Cardiac fibroblast (primary cell): Measurements from ENCODE around the gene NGRN.
A peak's percentile ranks its signal among the peaks of the same experiment; 100 is the strongest.
"Not testable (repeated sequence)": the region's sequence is repeated elsewhere in the genome, so short reads cannot be mapped to it uniquely, and the experiment has no call there.

Experiments
- DNase-seq, 2 donors: peaks; one replicate each; pipeline versions ENCODE4 v3.0.0 to v3.0.0-alpha.2; 2010; ENCODE audit warnings: low read depth in 2 of 2
- H3K4me3 ChIP-seq, 2 donors: replicated peaks in 1 of 2; 1 replicate in 1 of 2; 2 replicates in 1 of 2; pipeline ENCODE4 v1.5.1; 2011; ENCODE audit warnings: low read depth in 2 of 2, low read length in 2 of 2, mild to moderate bottlenecking in 2 of 2, moderate library complexity in 1 of 2
- TF ChIP-seq, protein P1 (sequence below): IDR thresholded peaks from one replicate; pipeline ENCODE4 v1.5.1; 2011; ENCODE audit warnings: low read depth, mild to moderate bottlenecking, low read length, inconsistent platforms

NGRN gene

DNA sequence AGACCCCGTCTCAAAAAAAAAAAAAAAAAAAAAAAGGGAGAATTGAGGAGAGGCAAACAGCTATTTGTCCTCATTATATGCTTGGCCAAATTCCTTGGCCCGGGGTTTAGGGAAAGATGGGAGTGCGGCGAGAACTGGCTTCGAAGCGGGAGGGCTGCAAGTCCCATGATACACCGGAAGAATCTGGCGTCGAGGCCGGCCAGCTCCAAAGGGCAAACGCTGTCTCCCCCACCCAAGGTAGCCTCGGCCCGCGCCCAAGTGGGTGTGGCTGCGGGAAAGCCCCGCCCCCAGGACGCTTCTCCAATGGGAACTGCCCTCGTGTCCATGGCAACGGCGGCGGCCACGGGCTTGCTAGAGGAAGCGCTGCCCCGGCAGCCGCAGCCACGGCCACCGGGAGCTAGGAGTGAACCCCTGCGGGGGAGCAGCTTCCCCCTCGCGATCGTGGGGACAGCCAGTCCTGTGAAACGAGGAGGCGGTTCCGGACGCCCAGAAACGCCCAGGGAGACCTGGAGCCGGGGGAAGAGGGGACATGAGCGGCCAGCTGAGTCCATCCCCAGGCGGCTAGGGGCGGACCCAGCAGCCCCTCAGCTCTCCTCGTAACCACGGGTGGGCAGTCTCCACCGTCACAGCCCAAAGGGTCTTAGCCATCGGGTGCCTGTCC, 16.1 kb upstream of the NGRN start, which contains the start of gene TTLL13:
Gene TTLL13, plus strand, starts transcription at position 354 of the 661 bp plus-strand sequence. CDS start 1,075 bp downstream, outside the sequence.
- H3K4me3 ChIP-seq, result peak within 1 kb of the TSS; percentile 64 to 68
- peak; percentile 79 to 88 for DNase-seq
- TF ChIP-seq, protein P1, sequence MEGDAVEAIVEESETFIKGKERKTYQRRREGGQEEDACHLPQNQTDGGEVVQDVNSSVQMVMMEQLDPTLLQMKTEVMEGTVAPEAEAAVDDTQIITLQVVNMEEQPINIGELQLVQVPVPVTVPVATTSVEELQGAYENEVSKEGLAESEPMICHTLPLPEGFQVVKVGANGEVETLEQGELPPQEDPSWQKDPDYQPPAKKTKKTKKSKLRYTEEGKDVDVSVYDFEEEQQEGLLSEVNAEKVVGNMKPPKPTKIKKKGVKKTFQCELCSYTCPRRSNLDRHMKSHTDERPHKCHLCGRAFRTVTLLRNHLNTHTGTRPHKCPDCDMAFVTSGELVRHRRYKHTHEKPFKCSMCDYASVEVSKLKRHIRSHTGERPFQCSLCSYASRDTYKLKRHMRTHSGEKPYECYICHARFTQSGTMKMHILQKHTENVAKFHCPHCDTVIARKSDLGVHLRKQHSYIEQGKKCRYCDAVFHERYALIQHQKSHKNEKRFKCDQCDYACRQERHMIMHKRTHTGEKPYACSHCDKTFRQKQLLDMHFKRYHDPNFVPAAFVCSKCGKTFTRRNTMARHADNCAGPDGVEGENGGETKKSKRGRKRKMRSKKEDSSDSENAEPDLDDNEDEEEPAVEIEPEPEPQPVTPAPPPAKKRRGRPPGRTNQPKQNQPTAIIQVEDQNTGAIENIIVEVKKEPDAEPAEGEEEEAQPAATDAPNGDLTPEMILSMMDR, result no peak

DNA sequence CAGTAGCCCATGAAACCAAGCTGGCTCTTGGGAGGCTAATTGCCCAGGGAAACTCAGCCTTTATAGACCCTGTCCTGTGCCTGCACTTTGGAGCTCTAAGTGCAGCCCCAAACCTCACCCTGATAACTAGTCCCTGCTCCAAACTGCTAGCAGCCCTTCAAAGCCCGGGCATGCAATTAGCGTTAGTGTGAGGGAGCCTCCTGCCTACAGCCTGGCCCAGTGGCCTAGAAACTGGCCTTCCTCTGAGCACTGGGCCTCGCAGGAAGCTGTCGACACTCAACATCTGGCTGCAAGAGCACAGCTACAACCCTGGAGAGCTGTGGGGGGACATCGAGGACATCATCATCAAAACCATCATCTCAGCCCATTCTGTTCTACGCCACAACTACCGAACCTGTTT, 7.7 kb upstream of the NGRN start:
- no peak for DNase-seq
- H3K4me3 ChIP-seq, result no peak overlapping the region
- TF ChIP-seq, protein P1, result no peak

DNA sequence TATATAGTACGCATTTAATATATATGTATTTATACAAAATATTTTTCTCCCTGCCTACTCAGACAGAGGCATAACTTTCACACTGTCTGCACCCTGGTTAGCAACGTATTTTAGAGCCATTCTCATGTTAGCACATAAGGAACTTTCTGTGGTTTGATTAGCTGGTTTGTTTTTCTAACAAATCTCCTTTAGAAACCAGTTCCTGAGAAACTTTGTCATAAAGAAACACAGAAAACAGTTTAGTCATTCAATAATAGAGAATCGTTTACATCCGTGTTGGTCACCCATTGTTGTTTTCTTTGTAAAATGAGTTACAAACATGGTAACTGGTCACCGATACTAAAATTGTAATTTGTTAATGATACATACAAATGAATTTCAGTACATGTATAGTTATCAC, 5.9 kb upstream of the NGRN start:
- H3K4me3 ChIP-seq, result no peak overlapping the region
- TF ChIP-seq, protein P1, result no peak
- DNase-seq, result peak in 1 of 2 donors; percentile 63

DNA sequence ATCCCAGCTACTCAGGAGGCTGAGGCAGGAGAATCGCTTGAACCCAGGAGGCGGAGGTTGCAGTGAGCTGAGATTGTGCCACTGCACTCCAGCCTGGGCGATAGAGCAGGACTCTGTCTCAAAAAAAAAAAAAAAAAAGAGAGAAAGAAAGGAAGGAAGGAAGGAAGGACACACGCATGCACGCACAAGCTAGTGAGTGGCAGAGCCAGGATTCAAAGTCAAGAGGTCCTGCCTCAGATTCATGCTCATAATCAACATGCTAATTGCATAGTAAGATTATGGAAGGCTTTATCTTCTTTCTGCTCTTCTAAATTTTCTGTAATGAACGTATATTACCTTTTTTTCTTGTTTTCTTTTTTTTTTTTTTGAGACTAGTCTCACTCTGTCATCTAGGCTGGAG, 4.7 kb upstream of the NGRN start:
- not testable (repeated sequence) for H3K4me3 ChIP-seq, DNase-seq

DNA sequence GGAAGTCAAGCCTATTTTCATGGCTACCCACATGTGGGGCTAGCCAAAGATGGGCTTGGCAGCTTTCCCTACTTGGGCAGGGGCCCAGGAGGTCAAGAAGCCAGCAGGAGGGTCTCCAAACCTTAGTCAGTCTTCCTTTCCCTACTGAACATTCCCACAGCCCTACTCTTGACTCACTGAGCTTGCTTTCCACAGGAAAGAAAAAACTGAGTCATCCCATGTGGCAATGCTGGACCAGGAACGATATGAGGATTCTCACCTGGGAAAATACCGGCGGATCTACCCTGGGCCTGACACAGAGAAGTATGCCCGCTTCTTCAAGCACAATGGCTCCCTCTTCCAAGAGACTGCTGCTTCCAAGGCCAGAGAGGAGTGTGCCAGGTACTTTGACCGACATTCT, 3.7 kb upstream of the NGRN start:
- peak; percentile 59 to 72 for DNase-seq
- TF ChIP-seq, protein P1, result no peak
- no peak overlapping the region for H3K4me3 ChIP-seq

DNA sequence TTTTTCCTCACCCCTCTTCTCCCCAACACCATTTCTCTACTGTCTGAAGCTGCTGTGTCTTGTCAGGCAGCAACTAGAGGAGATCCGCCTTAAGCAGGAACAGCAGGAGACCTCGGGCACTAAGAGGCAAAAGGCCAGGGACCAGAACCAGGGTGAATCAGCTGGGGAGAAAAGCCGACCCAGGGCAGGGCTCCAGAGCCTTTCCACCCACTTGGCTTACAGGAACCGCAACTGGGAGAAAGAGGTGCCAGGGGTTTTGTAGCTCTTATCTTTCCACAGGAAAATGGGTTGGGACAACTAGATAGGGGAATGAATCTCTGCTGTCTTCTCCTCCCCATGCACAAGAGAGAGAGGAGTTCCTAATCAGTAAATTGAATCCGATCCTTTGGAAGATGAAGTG, 3.0 kb upstream of the NGRN start:
- TF ChIP-seq, protein P1, result no peak
- H3K4me3 ChIP-seq, result no peak overlapping the region
- DNase-seq, result no peak

DNA sequence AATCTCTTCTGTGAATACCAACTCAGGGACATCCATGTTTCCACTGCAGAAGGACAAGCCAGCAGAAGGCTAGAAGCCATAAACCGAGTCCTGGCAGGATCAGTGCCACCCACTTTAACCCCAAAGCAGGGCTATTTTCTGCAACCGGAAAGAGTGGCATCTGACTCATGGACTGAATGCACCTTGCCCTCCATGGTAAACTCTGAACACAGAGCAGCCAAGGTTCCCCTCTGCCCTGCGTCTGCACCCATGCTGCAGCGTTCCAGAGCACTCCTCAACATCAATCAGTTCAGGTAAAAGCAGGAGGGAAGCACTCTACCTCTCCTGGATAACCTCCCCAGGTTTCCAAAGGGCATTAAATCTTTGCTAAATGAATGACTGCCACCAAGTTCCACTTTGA, 801 bp upstream of the NGRN start:
- DNase-seq, result no peak
- TF ChIP-seq, protein P1, result no peak
- peak overlapping the region; percentile 74 to 86 for H3K4me3 ChIP-seq
